Left lung (tissue), 10 donors: ENCODE data around the gene CD59. TPM values are rescaled to one million over a fixed set of nuclear protein-coding genes. Genes with fewer than 3 reads are reported as not detected.

Experiments used
- ATAC-seq: fragments of 200-7000 bp; cut with Tn5 transposase; one replicate; pipeline ENCODE4 v1.9.1; 2020; ENCODE audit warnings: moderate library complexity
- DNase-seq, 4 donors: peaks; one replicate each; pipeline ENCODE4 v3.0.0-alpha.2; 2013 to 2020
- H3K27ac ChIP-seq, 2 donors: fragments of 200-600 bp; sonication (generic) in 1 of 2; one replicate each; pipeline versions ENCODE4 v1.5.0 to v1.8.0; 2020 to 2021
- H3K27me3 ChIP-seq, 2 donors: fragments of 200-600 bp; sonication (generic) in 1 of 2; one replicate each; pipeline versions ENCODE4 v1.5.0 to v1.8.0; 2020 to 2021
- H3K36me3 ChIP-seq, 2 donors: fragments of 200-600 bp; sonication (generic) in 1 of 2; one replicate each; pipeline versions ENCODE4 v1.5.0 to v1.8.0; 2020 to 2021
- H3K4me1 ChIP-seq, 2 donors: fragments of 200-600 bp; one replicate each; pipeline ENCODE4 v1.8.0; 2021
- H3K4me3 ChIP-seq, 2 donors: fragments of 200-600 bp; sonication (generic) in 1 of 2; one replicate each; pipeline versions ENCODE4 v1.5.0 to v1.8.0; 2020 to 2021; ENCODE audit warnings: mild to moderate bottlenecking in 1 of 2
- H3K9me3 ChIP-seq, 2 donors: fragments of 200-600 bp; sonication (generic) in 1 of 2; one replicate each; pipeline versions ENCODE4 v1.5.0 to v1.8.0; 2020 to 2021
- CTCF ChIP-seq, 2 donors: fragments of 200-600 bp; sonication (generic) in 1 of 2; IDR thresholded peaks; one replicate each; pipeline versions ENCODE4 v1.5.0 to v1.8.0; 2021; ENCODE audit warnings: antibody characterized with exemption in 2 of 2
- intact Hi-C, 2 donors: fragments of 100-400 bp; cut with DNase I; formaldehyde crosslinking; loops; one replicate each; pipeline versions ENCODE4 v1.11.2 to v1.14.2; 2022
- polyA plus RNA-seq, 6 donors: library from polyadenylated mRNA; unstranded; fragments of 120-200 nt; gene quantifications; one replicate each; pipeline ENCODE4 v1.2.1, GENCODE V29; 2013; ENCODE audit not compliant: insufficient read length in 6 of 6
- total RNA-seq, 2 donors: library from RNA; stranded (reverse); fragmentation: NEBNext Ultra II Directional; extraction: Animal tissue kit (Norgen Biotek cat#: 25700); gene quantifications; one replicate each; pipeline ENCODE4 v1.2.1, GENCODE V29; 2021
- donor health status: DM: no; HTN: yes; CAD: no.
- donor health status: DM: no; HTN: no; CAD: no.

Gene CD59
- total and polyA plus RNA-seq, 8 donors, result 190 to 1,244 (median 226) TPM

DNA sequence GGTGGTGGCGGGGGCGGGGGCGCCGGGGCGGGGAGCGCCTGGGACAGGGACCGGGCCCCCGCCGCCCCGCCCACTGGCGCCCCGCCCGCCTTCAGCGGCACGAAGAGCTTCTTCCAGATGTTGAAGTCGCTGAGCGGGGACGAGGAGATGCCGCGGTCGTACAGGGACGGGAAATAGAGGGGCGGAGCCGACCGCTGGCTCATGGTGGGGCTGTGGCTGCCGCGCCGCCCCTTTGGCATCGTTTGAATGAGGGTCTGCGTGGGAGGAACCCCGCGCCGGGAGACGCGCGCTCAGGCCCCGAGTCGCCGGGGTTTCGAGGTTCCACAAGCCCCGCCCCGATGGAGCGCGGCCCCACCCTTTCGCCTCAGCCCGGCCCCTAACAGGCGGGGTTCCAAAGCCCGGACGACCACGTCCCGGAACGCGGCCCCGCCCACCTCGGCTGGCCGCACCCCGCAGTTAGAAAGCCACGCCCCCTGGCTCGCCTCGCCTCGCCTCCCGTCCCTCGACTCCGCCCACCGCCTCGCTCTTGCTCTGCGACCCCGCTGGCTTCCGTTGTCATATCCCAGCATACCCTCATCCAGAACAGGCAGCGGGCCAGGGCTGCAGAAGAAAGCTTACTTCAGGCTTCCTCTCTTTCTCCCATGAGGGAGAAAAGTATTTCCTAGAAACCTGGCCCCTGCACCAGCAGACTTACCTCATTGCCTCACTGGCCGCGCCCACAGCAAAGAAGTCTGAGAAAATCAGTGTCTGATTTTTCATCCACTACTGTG is 35.5 kb downstream of the CD59 start, which contains the start of gene C11orf91:
TSS of gene C11orf91 (minus strand) at position 325 of the 770 bp plus-strand sequence. CDS start at position 239, 86 bp downstream.
- Histone ChIP-seq H3K27me3 (no peaks in the 10 kb centered on the region), H3K9me3 (no peaks in the 10 kb centered on the region), H3K27ac (peak within 1 kb of the TSS; percentile 80 to 85), H3K4me3 (peak within 1 kb of the TSS; percentile 42 to 57), H3K36me3 (peaks cover 0 to 12% of the 10 kb centered on the region in 2 donors), H3K4me1 (peaks cover 18 to 78% of the 10 kb centered on the region in 2 donors)
- no peak for TF ChIP-seq CTCF (IDR thresholded peaks at IDR 0.05)
- ATAC-seq (peak; percentile 92), DNase-seq (peak; percentile 97 to 99 (median 98))
- intact Hi-C loops, result no loop called here

- no peak for DNase-seq
- no peak for ATAC-seq
- peak overlapping the region; percentile 80 to 85 for H3K27ac ChIP-seq
- no peaks in the 10 kb centered on the region for H3K9me3 ChIP-seq
- H3K27me3 ChIP-seq, result no peaks in the 10 kb centered on the region
- intact Hi-C loops, result no loop called here
- H3K4me1 ChIP-seq, result peaks cover 18 to 76% of the 10 kb centered on the region in 2 donors
- H3K4me3 ChIP-seq, result peak overlapping the region; percentile 42 to 57
- TF ChIP-seq CTCF (IDR thresholded peaks at IDR 0.05), result no peak
- peaks cover 0 to 6% of the 10 kb centered on the region in 2 donors for H3K36me3 ChIP-seq
These were observed 36.1 kb downstream of the CD59 start for GRCh38 chr11:33700063-33700501.

DNA sequence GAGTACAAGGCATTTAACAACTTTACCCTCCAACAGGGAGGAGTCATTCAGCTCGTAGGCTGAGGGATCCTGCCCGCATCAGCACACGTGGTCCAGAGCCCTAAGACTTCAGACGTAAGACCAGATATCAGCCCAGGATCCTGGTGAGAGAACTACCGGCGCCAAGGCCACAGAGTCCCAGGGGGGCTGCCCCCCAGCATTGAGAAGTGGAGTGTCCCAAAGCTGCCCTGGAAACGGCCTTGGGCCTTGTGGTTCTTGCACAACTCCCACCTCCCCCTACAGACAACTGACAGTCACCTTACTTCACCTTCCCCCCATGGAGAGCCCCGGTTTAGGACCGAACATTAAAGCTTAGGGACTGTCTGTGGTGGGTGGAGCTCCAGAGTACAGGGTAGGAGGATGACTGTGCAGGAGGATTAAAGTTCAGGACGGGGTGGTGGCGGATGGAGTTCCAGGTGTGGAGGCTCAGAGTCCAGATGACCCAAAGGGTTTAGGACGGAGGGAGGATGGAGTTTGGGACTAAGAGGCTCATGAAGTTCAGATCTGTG is 36.6 kb downstream of the CD59 start:
- H3K4me1 ChIP-seq, result peaks cover 18 to 74% of the 10 kb centered on the region in 2 donors
- no peak for TF ChIP-seq CTCF (IDR thresholded peaks at IDR 0.05)
- peak overlapping the region in 1 of 2 donors; percentile 57 for H3K4me3 ChIP-seq
- DNase-seq (no peak), ATAC-seq (no peak)
- H3K27ac ChIP-seq, result peak overlapping the region in 1 of 2 donors; percentile 80
- intact Hi-C loops, result no loop called here
- peaks cover 0 to under 1% of the 10 kb centered on the region in 2 donors for H3K36me3 ChIP-seq
- H3K9me3 ChIP-seq, result no peaks in the 10 kb centered on the region
- H3K27me3 ChIP-seq, result no peaks in the 10 kb centered on the region

DNA sequence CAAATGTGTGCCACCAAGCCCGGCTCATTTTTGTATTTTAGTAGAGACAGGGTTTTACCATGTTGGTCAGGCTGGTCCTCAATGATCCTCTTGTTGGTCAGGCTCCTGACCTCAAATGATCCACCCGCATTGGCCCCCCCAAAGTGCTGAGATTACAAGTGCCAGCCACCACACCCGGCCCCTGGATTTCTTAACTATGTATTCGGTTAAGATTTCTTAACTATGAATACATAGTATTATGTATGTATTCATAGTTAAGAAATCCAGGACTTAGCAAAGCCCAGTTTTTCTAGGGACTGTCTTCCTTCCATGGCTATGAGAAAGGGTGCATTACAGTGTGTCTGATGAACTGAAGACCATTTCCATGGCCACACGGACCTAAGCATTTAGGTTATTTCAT is 37.3 kb downstream of the CD59 start:
- Histone ChIP-seq H3K4me3 (no peak overlapping the region), H3K4me1 (peaks cover 18 to 70% of the 10 kb centered on the region in 2 donors), H3K27ac (no peak overlapping the region), H3K36me3 (no peaks in the 10 kb centered on the region), H3K9me3 (no peaks in the 10 kb centered on the region), H3K27me3 (no peaks in the 10 kb centered on the region)
- ATAC-seq (no peak), DNase-seq (no peak)
- intact Hi-C loops, result no loop called here
- TF ChIP-seq CTCF (IDR thresholded peaks at IDR 0.05), result no peak

DNA sequence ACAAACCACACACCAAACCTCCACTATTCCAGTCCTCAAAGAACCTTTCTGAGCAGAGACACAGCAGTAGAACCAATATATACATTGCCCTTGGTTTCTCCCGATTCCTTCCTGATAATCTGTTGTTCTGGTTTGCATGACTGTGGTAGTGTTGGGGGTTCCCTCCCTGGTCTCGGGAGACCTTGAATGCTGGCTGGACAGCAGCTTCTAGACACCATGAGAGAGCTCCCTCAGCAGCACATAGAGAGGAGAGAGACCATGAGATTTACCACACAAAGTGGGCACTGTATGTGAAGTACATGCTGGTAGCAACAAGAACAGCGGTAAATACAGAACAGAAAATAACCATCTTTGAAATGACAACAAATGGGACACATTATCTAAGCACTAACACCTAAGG is 38.2 kb downstream of the CD59 start:
- no peaks in the 10 kb centered on the region for H3K36me3 ChIP-seq
- DNase-seq (no peak), ATAC-seq (no peak)
- no peaks in the 10 kb centered on the region for H3K27me3 ChIP-seq
- no peak overlapping the region for H3K4me3 ChIP-seq
- H3K4me1 ChIP-seq, result peaks cover 14 to 68% of the 10 kb centered on the region in 2 donors
- intact Hi-C loops, result no loop called here
- no peak for TF ChIP-seq CTCF (IDR thresholded peaks at IDR 0.05)
- H3K27ac ChIP-seq, result no peak overlapping the region
- H3K9me3 ChIP-seq, result no peaks in the 10 kb centered on the region
